ENCODE results near the gene STK32B.

DNA sequence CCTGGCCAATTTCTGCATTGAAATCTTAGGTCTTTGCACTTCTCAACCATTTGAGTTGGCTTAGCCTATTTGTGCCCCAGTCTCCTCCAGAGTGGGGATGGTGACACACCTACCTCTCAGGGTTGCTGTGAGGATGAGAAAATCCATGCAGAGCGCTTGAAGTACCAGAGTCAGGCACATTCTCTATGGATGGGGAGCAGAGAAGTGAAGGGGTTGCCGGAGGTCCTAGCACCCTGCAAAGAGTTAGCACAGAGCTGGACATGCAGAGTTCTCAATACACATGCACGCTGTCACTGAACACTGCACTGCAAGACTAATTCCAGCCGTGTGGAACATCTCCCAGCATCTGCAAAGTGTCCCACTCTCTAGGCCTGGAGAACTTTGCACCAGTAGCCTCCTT is 2.6 kb upstream of the STK32B start:
- TF ChIP-seq, protein P1, sequence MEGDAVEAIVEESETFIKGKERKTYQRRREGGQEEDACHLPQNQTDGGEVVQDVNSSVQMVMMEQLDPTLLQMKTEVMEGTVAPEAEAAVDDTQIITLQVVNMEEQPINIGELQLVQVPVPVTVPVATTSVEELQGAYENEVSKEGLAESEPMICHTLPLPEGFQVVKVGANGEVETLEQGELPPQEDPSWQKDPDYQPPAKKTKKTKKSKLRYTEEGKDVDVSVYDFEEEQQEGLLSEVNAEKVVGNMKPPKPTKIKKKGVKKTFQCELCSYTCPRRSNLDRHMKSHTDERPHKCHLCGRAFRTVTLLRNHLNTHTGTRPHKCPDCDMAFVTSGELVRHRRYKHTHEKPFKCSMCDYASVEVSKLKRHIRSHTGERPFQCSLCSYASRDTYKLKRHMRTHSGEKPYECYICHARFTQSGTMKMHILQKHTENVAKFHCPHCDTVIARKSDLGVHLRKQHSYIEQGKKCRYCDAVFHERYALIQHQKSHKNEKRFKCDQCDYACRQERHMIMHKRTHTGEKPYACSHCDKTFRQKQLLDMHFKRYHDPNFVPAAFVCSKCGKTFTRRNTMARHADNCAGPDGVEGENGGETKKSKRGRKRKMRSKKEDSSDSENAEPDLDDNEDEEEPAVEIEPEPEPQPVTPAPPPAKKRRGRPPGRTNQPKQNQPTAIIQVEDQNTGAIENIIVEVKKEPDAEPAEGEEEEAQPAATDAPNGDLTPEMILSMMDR (IDR thresholded peaks at IDR 0.05): no peak
- TF ChIP-seq ZFX (IDR thresholded peaks at IDR 0.05; ENCODE audit: borderline replicate concordance): no peak

Measured in 22Rv1 (cell line).